HEK293 (cell line): ENCODE results near the gene MAP6.

Experiments used
- CTCF ChIA-PET: fragments of 350-600 bp; formaldehyde crosslinking; extraction: SDS; loops from one replicate; lab custom pipeline; 2021; ENCODE audit warnings: antibody characterized with exemption; lab: Yijun Ruan, JAX
- POLR2A ChIA-PET: fragments of 300-600 bp; formaldehyde crosslinking; extraction: SDS; loops from one replicate; lab custom pipeline; 2020; ENCODE audit warnings: antibody characterized with exemption, inconsistent platforms; lab: Yijun Ruan, JAX
- H3K27ac ChIP-seq: fragments of 200-500 bp; sonication (Bioruptor generic); 2 replicates; pipeline ENCODE4 v1.5.1; 2014; ENCODE audit warnings: low read depth, low read length, control low read depth, inconsistent platforms; ENCODE audit errors: extremely low read depth
- H3K36me3 ChIP-seq, 2 experiments: fragments of 200-500 bp in 1 of 2; sonication (Bioruptor generic) in 1 of 2; 1 replicate in 1 of 2; 2 replicates in 1 of 2; pipeline ENCODE4 v1.5.1; 2014 to 2017; ENCODE audit warnings: inconsistent platforms in 2 of 2, low read length in 2 of 2; ENCODE audit not compliant: control insufficient read depth in 2 of 2, insufficient read depth in 1 of 2
- H3K4me1 ChIP-seq: fragments of 200-500 bp; sonication (Bioruptor generic); 2 replicates; pipeline ENCODE4 v1.5.1; 2014; ENCODE audit warnings: mild to moderate bottlenecking, low read length, inconsistent platforms; ENCODE audit not compliant: control insufficient read depth, insufficient read depth
- H3K4me3 ChIP-seq: 2 replicates; pipeline ENCODE4 v1.5.1; 2011; ENCODE audit warnings: low read depth, mild to moderate bottlenecking, control low read depth, low read length, moderate library complexity
- H3K9me3 ChIP-seq: fragments of 200-500 bp; sonication (Bioruptor generic); 2 replicates; pipeline ENCODE4 v1.5.1; 2014; ENCODE audit warnings: low read depth, low read length, inconsistent platforms; ENCODE audit not compliant: control insufficient read depth, insufficient read depth
- EGR2 ChIP-seq: fragments of 450-650 bp; formaldehyde crosslinking; IDR thresholded peaks from 2 replicates; pipeline ENCODE4 v1.5.1; 2016; ENCODE audit warnings: low read depth, missing biosample characterization, missing genetic modification characterization
- KLF10 ChIP-seq: fragments of 450-650 bp; IDR thresholded peaks from 2 replicates; pipeline ENCODE4 v1.5.1; 2018; ENCODE audit warnings: missing biosample characterization, mild to moderate bottlenecking, missing genetic modification characterization
- KLF16 ChIP-seq: fragments of 450-650 bp; formaldehyde crosslinking; IDR thresholded peaks from 2 replicates; pipeline ENCODE4 v1.5.1; 2017; ENCODE audit warnings: missing biosample characterization, missing genetic modification characterization
- KLF8 ChIP-seq: fragments of 450-650 bp; formaldehyde crosslinking; IDR thresholded peaks from 2 replicates; pipeline ENCODE4 v1.5.1; 2016; ENCODE audit warnings: missing biosample characterization, missing genetic modification characterization
- MEIS1 ChIP-seq: sonication (generic); formaldehyde crosslinking; IDR thresholded peaks from 2 replicates; pipeline ENCODE4 v1.8.1; 2022; ENCODE audit warnings: missing genetic modification reagents, mild to moderate bottlenecking, borderline replicate concordance
- MZF1 ChIP-seq: fragments of 450-650 bp; formaldehyde crosslinking; IDR thresholded peaks from 2 replicates; pipeline ENCODE4 v1.5.1; 2017; ENCODE audit warnings: missing biosample characterization, missing genetic modification characterization, borderline replicate concordance
- PRDM1 ChIP-seq: fragments of 450-650 bp; formaldehyde crosslinking; IDR thresholded peaks from 2 replicates; pipeline ENCODE4; 2016; ENCODE audit warnings: missing biosample characterization, missing genetic modification characterization
- SP3 ChIP-seq: fragments of 450-650 bp; formaldehyde crosslinking; IDR thresholded peaks from 2 replicates; pipeline ENCODE4 v1.5.1; 2016; ENCODE audit warnings: missing biosample characterization, missing genetic modification characterization
- TRIM28 ChIP-seq: IDR thresholded peaks from 2 replicates; pipeline ENCODE4 v1.6.1; 2011; ENCODE audit warnings: low read length, control low read depth, borderline replicate concordance
- ZBTB17 ChIP-seq: fragments of 450-650 bp; formaldehyde crosslinking; IDR thresholded peaks from 2 replicates; pipeline ENCODE4 v1.5.1; 2016; ENCODE audit warnings: missing biosample characterization, missing genetic modification characterization
- ZIC2 ChIP-seq: fragments of 450-650 bp; formaldehyde crosslinking; IDR thresholded peaks from 2 replicates; pipeline ENCODE4 v1.5.1; 2016; ENCODE audit warnings: missing biosample characterization, missing genetic modification characterization
- ZNF10 ChIP-seq: fragments of 450-650 bp; formaldehyde crosslinking; IDR thresholded peaks from 2 replicates; pipeline ENCODE4 v1.5.1; 2017; ENCODE audit warnings: missing biosample characterization, missing genetic modification characterization
- ZNF211 ChIP-seq: fragments of 450-650 bp; formaldehyde crosslinking; IDR thresholded peaks from 2 replicates; pipeline ENCODE4 v1.5.1; 2016; ENCODE audit warnings: low read depth, missing biosample characterization, missing genetic modification characterization
- ZNF324 ChIP-seq: fragments of 450-650 bp; formaldehyde crosslinking; IDR thresholded peaks from 2 replicates; pipeline ENCODE4 v1.5.1; 2016; ENCODE audit warnings: missing biosample characterization, missing genetic modification characterization
- ZNF335 ChIP-seq: fragments of 450-650 bp; formaldehyde crosslinking; conservative IDR thresholded peaks from 2 replicates; pipeline ENCODE4 v1.5.1; 2016; ENCODE audit warnings: missing biosample characterization, missing genetic modification characterization
- ZNF501 ChIP-seq: fragments of 450-650 bp; formaldehyde crosslinking; IDR thresholded peaks from 2 replicates; pipeline ENCODE4 v1.5.1; 2016; ENCODE audit warnings: missing biosample characterization, missing genetic modification characterization
- ZNF571 ChIP-seq: fragments of 450-650 bp; formaldehyde crosslinking; IDR thresholded peaks from 2 replicates; pipeline ENCODE4 v1.5.0; 2017; ENCODE audit warnings: missing biosample characterization, missing genetic modification characterization
- ZNF626 ChIP-seq: fragments of 450-650 bp; sonication (Bioruptor Pico); formaldehyde crosslinking; IDR thresholded peaks from 2 replicates; pipeline ENCODE4 v1.5.1; 2018; ENCODE audit warnings: missing biosample characterization, missing genetic modification characterization, inconsistent platforms
- ZNF768 ChIP-seq: fragments of 450-650 bp; formaldehyde crosslinking; IDR thresholded peaks from 2 replicates; pipeline ENCODE4 v1.5.1; 2018; ENCODE audit warnings: missing biosample characterization, mild to moderate bottlenecking, missing genetic modification characterization
- ZNF843 ChIP-seq: fragments of 450-650 bp; formaldehyde crosslinking; IDR thresholded peaks from 2 replicates; pipeline ENCODE4 v1.5.1; 2016; ENCODE audit warnings: missing biosample characterization, missing genetic modification characterization
- ZSCAN16 ChIP-seq: fragments of 450-650 bp; formaldehyde crosslinking; IDR thresholded peaks from 2 replicates; pipeline ENCODE4 v1.5.1; 2016; ENCODE audit warnings: missing biosample characterization, missing genetic modification characterization
- TF ChIP-seq, protein P1 (sequence below): fragments of 450-650 bp; formaldehyde crosslinking; IDR thresholded peaks from 2 replicates; pipeline ENCODE4 v1.5.1; 2016; ENCODE audit warnings: missing biosample characterization, missing genetic modification characterization
- TF ChIP-seq, protein P2 (sequence below): fragments of 450-650 bp; formaldehyde crosslinking; IDR thresholded peaks from 2 replicates; pipeline ENCODE4 v1.5.1; 2016; ENCODE audit warnings: missing biosample characterization, missing genetic modification characterization
- TF ChIP-seq, protein P3 (sequence below): IDR thresholded peaks from 2 replicates; pipeline ENCODE4 v1.6.1; 2011; ENCODE audit warnings: mild to moderate bottlenecking, low read depth, low read length, borderline replicate concordance
- TF ChIP-seq, protein P4 (sequence below): fragments of 450-650 bp; formaldehyde crosslinking; IDR thresholded peaks from 2 replicates; pipeline ENCODE4 v1.5.1; 2017; ENCODE audit warnings: missing biosample characterization, missing genetic modification characterization
- TF ChIP-seq, protein P5 (sequence below): fragments of 450-650 bp; formaldehyde crosslinking; IDR thresholded peaks from 2 replicates; pipeline ENCODE4 v1.5.1; 2016; ENCODE audit warnings: missing biosample characterization, missing genetic modification characterization

Gene MAP6

DNA sequence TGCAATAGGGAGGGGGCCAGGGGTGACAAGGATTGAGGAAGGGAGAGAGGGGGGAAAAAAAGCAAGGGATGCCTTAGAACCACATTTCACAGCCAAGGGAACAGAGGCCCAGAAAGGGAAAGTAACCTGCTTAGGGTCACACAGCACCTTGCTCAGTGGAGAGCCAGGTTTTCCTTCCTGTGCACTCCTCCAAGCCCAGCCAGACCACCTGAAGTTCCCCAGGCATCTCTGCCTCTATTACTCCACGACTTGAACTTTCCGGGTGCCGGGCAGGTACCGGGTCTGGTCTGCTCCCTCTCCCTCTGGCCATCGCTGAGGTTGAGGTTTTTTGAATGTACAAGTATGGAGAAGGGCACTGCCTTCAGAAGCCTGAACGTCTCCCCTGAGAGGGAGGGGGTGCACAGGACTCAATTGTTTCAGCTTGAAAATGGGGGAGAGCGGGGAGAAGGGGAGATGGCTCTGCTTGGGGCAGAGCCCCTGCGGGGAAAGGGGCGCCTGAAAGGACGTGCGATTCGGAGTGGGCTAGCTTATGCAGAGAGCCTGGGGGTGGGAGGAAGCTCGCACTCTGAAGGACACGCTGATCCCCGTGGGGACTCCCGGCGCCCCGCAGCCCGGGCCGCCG, 107.3 kb downstream of the MAP6 start:
- H3K27ac ChIP-seq: no peak overlapping the region
- POLR2A ChIA-PET: interaction anchor here (0.7 to 2.5 kb wide), 6 partner anchors 8 to 90 kb away, joined by 3 to 23 read pairs (median 12); no protein-coding TSS in a partner anchor

DNA sequence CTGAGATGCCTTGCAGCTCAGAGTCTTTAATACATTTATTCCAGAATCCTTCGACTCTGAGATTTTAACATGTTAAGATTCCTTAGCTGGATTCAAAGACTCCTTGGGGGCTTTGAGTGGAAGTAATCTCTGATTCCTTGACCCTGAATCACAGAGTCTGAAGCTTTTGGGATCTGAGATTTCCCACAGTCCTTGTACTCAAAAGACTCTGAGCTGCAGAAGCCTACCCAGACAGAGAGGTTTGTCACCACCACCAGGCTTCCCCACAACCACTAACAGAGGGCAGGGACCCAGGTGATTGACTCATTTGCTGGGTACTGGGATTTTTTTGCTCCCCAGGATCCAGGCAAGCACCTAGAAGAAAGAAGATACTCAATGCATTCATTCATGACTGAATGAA, 108.2 kb downstream of the MAP6 start:
- POLR2A ChIA-PET: interaction anchor here (0.7 to 2.3 kb wide), 3 partner anchors 11 to 90 kb away, joined by 3 to 12 read pairs (median 3); no protein-coding TSS in a partner anchor
- Histone ChIP-seq H3K36me3 (peaks cover 0 to 16% of the 10 kb centered on the region in 2 experiments; a peak in 1 of 3 replicates), H3K4me1 (no peaks in the 10 kb centered on the region), H3K27ac (no peak overlapping the region), H3K4me3 (no peak overlapping the region), H3K9me3 (no peaks in the 10 kb centered on the region)
- CTCF ChIA-PET: interaction anchor here (0.6 to 3.6 kb wide), 5 partner anchors 10 to 147 kb away, joined by 3 to 16 read pairs (median 4); no protein-coding TSS in a partner anchor
- no peak for TF ChIP-seq ZBTB17 (tag by site-specific recombination)
- TF ChIP-seq ZSCAN16 (tag by site-specific recombination): no peak
- TF ChIP-seq SP3 (tag by site-specific recombination): no peak
- TF ChIP-seq, protein P1, sequence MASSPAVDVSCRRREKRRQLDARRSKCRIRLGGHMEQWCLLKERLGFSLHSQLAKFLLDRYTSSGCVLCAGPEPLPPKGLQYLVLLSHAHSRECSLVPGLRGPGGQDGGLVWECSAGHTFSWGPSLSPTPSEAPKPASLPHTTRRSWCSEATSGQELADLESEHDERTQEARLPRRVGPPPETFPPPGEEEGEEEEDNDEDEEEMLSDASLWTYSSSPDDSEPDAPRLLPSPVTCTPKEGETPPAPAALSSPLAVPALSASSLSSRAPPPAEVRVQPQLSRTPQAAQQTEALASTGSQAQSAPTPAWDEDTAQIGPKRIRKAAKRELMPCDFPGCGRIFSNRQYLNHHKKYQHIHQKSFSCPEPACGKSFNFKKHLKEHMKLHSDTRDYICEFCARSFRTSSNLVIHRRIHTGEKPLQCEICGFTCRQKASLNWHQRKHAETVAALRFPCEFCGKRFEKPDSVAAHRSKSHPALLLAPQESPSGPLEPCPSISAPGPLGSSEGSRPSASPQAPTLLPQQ: no peak
- TF ChIP-seq ZNF211 (tag by site-specific recombination): no peak
- no peak for TF ChIP-seq KLF16 (tag by site-specific recombination)
- no peak for TF ChIP-seq ZNF571 (tag by site-specific recombination)
- TF ChIP-seq ZNF501: no peak
- no peak for TF ChIP-seq MZF1 (tag by site-specific recombination)
- TF ChIP-seq MEIS1 (CRISPR knock-in tag): no peak
- TF ChIP-seq ZNF10 (tag by site-specific recombination): no peak
- no peak for TF ChIP-seq ZNF324 (tag by site-specific recombination)

More for the DNA sequence above, 107.3 kb downstream of the MAP6 start:
- H3K36me3 ChIP-seq: peaks cover 0 to 25% of the 10 kb centered on the region in 2 experiments; a peak in 1 of 3 replicates
- no peak for TF ChIP-seq EGR2 (tag by site-specific recombination)
- no peak for TF ChIP-seq ZNF843
- peak; percentile 71 for TF ChIP-seq ZNF768 (tag by site-specific recombination)
- TF ChIP-seq PRDM1 (tag by site-specific recombination): no peak
- 0 out of 2 replicates have a peak, but pooled peaks have one; percentile 5 for TF ChIP-seq KLF16 (tag by site-specific recombination)
- TF ChIP-seq KLF10: no peak
- TF ChIP-seq TRIM28: no peak
- peak; percentile 37; the same call in 1 of the 2 replicates for TF ChIP-seq MZF1 (tag by site-specific recombination)
- TF ChIP-seq ZNF626 (tag by site-specific recombination): no peak
- TF ChIP-seq, protein P2, sequence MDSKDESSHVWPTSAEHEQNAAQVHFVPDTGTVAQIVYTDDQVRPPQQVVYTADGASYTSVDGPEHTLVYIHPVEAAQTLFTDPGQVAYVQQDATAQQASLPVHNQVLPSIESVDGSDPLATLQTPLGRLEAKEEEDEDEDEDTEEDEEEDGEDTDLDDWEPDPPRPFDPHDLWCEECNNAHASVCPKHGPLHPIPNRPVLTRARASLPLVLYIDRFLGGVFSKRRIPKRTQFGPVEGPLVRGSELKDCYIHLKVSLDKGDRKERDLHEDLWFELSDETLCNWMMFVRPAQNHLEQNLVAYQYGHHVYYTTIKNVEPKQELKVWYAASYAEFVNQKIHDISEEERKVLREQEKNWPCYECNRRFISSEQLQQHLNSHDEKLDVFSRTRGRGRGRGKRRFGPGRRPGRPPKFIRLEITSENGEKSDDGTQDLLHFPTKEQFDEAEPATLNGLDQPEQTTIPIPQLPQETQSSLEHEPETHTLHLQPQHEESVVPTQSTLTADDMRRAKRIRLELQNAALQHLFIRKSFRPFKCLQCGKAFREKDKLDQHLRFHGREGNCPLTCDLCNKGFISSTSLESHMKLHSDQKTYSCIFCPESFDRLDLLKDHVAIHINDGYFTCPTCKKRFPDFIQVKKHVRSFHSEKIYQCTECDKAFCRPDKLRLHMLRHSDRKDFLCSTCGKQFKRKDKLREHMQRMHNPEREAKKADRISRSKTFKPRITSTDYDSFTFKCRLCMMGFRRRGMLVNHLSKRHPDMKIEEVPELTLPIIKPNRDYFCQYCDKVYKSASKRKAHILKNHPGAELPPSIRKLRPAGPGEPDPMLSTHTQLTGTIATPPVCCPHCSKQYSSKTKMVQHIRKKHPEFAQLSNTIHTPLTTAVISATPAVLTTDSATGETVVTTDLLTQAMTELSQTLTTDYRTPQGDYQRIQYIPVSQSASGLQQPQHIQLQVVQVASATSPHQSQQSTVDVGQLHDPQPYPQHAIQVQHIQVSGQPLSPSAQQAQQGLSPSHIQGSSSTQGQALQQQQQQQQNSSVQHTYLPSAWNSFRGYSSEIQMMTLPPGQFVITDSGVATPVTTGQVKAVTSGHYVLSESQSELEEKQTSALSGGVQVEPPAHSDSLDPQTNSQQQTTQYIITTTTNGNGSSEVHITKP (tag by site-specific recombination): peak; percentile 93
- TF ChIP-seq, protein P3, sequence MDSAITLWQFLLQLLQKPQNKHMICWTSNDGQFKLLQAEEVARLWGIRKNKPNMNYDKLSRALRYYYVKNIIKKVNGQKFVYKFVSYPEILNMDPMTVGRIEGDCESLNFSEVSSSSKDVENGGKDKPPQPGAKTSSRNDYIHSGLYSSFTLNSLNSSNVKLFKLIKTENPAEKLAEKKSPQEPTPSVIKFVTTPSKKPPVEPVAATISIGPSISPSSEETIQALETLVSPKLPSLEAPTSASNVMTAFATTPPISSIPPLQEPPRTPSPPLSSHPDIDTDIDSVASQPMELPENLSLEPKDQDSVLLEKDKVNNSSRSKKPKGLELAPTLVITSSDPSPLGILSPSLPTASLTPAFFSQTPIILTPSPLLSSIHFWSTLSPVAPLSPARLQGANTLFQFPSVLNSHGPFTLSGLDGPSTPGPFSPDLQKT: no peak
- no peak for TF ChIP-seq ZNF335
- TF ChIP-seq KLF8 (tag by site-specific recombination): no peak
- peak; percentile 69 for TF ChIP-seq ZIC2 (tag by site-specific recombination)
- TF ChIP-seq SP3 (tag by site-specific recombination): no peak
- TF ChIP-seq, protein P4, sequence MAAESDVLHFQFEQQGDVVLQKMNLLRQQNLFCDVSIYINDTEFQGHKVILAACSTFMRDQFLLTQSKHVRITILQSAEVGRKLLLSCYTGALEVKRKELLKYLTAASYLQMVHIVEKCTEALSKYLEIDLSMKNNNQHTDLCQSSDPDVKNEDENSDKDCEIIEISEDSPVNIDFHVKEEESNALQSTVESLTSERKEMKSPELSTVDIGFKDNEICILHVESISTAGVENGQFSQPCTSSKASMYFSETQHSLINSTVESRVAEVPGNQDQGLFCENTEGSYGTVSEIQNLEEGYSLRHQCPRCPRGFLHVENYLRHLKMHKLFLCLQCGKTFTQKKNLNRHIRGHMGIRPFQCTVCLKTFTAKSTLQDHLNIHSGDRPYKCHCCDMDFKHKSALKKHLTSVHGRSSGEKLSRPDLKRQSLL (tag by site-specific recombination): no peak
- TF ChIP-seq, protein P5, sequence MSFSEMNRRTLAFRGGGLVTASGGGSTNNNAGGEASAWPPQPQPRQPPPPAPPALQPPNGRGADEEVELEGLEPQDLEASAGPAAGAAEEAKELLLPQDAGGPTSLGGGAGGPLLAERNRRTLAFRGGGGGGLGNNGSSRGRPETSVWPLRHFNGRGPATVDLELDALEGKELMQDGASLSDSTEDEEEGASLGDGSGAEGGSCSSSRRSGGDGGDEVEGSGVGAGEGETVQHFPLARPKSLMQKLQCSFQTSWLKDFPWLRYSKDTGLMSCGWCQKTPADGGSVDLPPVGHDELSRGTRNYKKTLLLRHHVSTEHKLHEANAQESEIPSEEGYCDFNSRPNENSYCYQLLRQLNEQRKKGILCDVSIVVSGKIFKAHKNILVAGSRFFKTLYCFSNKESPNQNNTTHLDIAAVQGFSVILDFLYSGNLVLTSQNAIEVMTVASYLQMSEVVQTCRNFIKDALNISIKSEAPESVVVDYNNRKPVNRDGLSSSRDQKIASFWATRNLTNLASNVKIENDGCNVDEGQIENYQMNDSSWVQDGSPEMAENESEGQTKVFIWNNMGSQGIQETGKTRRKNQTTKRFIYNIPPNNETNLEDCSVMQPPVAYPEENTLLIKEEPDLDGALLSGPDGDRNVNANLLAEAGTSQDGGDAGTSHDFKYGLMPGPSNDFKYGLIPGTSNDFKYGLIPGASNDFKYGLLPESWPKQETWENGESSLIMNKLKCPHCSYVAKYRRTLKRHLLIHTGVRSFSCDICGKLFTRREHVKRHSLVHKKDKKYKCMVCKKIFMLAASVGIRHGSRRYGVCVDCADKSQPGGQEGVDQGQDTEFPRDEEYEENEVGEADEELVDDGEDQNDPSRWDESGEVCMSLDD (tag by site-specific recombination): no peak
- TF ChIP-seq, all 188 proteins: peak for 5
- CTCF ChIA-PET: interaction anchor here (1.2 to 3.6 kb wide), 4 partner anchors 13 to 169 kb away, joined by 3 to 16 read pairs (median 4); no protein-coding TSS in a partner anchor
- peak overlapping the region; percentile 82 for H3K4me3 ChIP-seq
- no peaks in the 10 kb centered on the region for H3K9me3 ChIP-seq
- H3K4me1 ChIP-seq: no peaks in the 10 kb centered on the region
